DMS153 treated with DMSO at 0.1 percent for 48 hours (cell line): ENCODE results near the gene CHST15.
A peak's percentile ranks its signal among the peaks of the same experiment; 100 is the strongest.

Experiments used
- DNase-seq: peaks from one replicate; lab custom pipeline; 2025; ENCODE audit not compliant: unreplicated experiment; lab: John Stamatoyannopoulos, UW

Gene CHST15

GRCh38 chr10:123972481-123973401 is 120.7 kb downstream of the CHST15 start:
- DNase-seq: no peak

DNA sequence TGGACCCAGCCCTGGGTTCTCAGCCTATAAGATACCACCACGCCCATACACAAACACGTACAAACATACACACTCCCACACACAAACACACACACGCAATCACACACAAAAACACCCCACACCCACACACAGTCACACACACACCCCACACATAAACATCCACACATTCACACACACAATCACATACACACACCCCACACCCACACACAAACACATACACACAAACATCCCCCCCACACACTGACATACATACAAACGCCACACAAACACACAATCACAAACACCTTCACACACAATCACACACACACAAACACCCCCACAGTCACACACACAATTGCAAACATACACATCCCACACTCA is 122.5 kb downstream of the CHST15 start:
- DNase-seq: no peak

GRCh38 chr10:123970207-123970926 is 123.0 kb downstream of the CHST15 start:
- no peak for DNase-seq

GRCh38 chr10:123967626-123968243 is 125.7 kb downstream of the CHST15 start:
- DNase-seq: peak; percentile 19

GRCh38 chr10:123966896-123967231 is 126.5 kb downstream of the CHST15 start:
- DNase-seq: no peak

DNA sequence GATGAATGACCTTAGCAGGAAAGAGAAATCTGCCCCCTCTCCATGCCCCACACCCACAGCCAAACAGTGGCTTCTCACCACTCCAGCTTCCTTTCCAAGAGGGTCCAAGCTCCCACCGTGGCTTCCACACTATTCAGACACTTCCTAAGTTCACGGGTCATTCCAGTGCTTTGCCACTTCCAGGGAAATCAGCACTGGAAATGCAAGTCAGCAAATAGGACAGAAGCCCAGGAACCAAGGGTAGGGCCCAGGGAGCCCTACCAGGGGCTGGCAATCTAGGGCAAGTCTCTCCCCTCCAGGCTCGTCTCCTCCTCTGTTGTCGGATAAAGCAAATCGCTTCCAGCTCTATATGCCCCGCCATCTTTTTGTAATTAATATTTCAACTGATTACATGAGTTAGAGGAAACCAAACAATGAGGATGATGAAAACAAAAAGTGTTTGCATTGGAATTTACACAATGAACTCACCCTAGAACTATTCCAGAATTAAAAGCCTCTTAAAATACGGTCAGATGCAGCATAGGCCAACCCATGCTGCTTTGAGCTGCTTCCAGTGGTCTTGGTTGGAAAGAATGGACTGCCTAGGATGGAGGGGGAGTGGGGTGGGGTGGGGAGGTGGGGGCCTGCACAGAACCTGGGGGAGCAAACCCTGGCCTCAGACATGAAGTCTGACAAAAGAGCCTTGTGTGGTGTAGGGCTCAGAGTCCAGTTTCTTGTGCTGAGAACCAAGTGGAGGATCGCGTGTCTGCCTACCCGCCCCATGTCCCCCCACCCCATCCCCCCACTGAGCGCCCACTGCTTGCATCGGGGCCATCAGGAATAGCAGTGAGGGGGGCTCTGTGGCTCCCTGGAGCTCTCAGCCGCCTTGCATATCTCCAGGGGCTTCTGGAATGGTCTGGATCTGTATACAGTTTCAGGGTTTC is 127.2 kb downstream of the CHST15 start:
- no peak for DNase-seq

DNA sequence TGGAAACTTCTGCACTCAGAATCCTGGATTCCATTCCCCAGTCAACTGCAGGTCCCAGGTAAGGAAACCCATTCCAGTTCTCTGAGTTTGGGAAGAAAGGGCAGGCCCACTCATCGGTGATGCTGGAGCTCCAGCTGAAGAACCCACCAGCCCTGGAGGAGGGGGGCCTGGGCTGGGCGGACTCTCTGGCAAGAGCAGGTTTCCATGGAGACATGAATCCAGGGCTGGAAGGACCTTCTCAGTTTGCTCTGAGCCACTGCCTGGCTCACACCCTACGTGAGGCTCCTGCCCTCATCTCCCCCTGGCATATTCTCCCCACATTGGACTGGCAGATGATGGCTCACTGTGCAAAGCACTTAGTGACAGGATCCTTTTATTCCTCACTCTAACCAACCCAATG is 128.4 kb downstream of the CHST15 start:
- DNase-seq: no peak

GRCh38 chr10:123962756-123963530 is 130.5 kb downstream of the CHST15 start:
- no peak for DNase-seq

DNA sequence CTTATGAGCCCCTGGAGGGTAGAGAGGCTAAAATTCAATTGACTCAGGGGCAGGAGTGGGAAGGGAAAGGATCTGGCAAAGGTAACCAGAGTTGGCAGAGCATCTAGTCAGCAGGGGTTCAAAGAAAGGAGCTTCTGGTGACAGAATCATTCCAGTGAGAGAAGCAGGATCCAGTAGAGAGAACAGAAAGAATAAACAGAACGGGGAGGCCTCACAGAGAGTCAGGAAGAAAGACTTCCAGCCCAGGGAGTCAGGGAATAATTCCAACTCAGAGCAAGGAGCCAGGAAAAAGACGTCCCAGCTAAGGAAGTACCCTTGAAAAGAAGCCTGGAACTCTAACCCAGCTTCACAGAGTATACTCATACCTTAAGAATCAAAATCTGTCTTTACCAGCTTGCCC is 135.2 kb downstream of the CHST15 start:
- DNase-seq: no peak
